ENCODE results near the gene IFT20.

DNA sequence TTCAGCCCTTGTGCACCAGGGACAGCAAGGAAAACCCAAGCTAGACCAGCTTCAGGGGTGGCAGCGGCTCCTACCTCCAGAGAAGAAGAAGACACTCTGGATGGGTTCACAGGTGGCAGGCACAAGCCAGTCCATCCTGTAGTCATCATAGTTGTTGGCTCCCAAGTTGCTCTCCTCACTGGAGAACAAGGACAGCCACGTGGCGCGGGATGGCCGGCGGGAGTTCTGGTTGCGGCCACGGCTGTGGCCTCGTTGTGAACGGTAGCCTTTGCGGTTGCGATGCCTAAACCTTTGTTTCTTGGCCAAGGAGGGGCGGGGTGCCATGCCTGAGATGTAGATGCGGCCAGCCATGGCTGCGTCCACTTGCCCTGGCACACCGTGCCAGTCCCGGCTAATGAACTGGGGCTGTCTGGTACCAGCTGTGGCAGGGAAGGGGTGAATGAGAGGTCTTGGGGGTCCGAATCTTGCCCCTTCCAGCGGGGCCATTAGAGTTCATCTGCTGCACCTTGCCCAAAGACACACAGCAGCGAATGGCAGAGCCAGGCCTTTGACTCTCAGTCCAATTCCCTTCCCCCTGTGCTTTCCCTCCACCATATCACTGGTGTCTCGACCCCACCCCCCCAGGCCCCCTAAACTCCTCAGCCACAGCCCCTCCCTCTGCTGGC lies 32.5 kb upstream of the IFT20 start:
- no peak for TF ChIP-seq EZH2 (IDR thresholded peaks at IDR 0.05; ENCODE audit: low read length)
- TF ChIP-seq, protein P1, sequence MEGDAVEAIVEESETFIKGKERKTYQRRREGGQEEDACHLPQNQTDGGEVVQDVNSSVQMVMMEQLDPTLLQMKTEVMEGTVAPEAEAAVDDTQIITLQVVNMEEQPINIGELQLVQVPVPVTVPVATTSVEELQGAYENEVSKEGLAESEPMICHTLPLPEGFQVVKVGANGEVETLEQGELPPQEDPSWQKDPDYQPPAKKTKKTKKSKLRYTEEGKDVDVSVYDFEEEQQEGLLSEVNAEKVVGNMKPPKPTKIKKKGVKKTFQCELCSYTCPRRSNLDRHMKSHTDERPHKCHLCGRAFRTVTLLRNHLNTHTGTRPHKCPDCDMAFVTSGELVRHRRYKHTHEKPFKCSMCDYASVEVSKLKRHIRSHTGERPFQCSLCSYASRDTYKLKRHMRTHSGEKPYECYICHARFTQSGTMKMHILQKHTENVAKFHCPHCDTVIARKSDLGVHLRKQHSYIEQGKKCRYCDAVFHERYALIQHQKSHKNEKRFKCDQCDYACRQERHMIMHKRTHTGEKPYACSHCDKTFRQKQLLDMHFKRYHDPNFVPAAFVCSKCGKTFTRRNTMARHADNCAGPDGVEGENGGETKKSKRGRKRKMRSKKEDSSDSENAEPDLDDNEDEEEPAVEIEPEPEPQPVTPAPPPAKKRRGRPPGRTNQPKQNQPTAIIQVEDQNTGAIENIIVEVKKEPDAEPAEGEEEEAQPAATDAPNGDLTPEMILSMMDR (optimal IDR thresholded peaks at IDR 0.05 in 1 of 3, IDR thresholded peaks at IDR 0.05 in 1 of 3, conservative IDR thresholded peaks at IDR 0.05 in 1 of 3; ENCODE audit: extremely low read depth in 1 of 3, insufficient read depth in 2 of 3, low read length in 3 of 3) = no peak

All from keratinocyte (primary cell).